ENCODE results near the gene TRPC3.

The TRPC3 gene

GRCh38 chr4:121950212-121950679, 1.6 kb downstream of the TRPC3 start:
- H3K9ac ChIP-seq (ENCODE audit: insufficient read length, low read depth), result peak overlapping the region; percentile 76
- peaks cover 57% of the 10 kb centered on the region for H3K27me3 ChIP-seq (ENCODE audit: insufficient read depth, insufficient read length)
- no peaks in the 10 kb centered on the region for H3K36me3 ChIP-seq (ENCODE audit: insufficient read depth, insufficient read length, low read length)
- TF ChIP-seq SUZ12 (IDR thresholded peaks at IDR 0.05; ENCODE audit: extremely low read depth, insufficient read depth, insufficient read length) (no peak), YY1 (IDR thresholded peaks at IDR 0.05; ENCODE audit: insufficient read depth, insufficient read length) (no peak), ZNF274 (IDR thresholded peaks at IDR 0.05; ENCODE audit: low read depth, low read length) (no peak)
- peak; percentile 70 for DNase-seq (ENCODE audit: low read depth, low spot score)
- peak overlapping the region; percentile 66 for H3K4me3 ChIP-seq (ENCODE audit: insufficient read length, low read depth)
- no peaks in the 10 kb centered on the region for H3K9me3 ChIP-seq (ENCODE audit: insufficient read depth, low read length)
- no peaks in the 10 kb centered on the region for H3K4me1 ChIP-seq (ENCODE audit: insufficient read depth, insufficient read length)

GRCh38 chr4:121946644-121947043, 5.2 kb downstream of the TRPC3 start:
- no peak for DNase-seq (ENCODE audit: low read depth, low spot score)
- Histone ChIP-seq H3K9me3 (ENCODE audit: insufficient read depth, low read length) (no peaks in the 10 kb centered on the region), H3K36me3 (ENCODE audit: insufficient read depth, insufficient read length, low read length) (no peaks in the 10 kb centered on the region), H3K4me1 (ENCODE audit: insufficient read depth, insufficient read length) (no peaks in the 10 kb centered on the region), H3K4me3 (ENCODE audit: insufficient read length, low read depth) (no peak overlapping the region), H3K27me3 (ENCODE audit: insufficient read depth, insufficient read length) (peaks cover 35% of the 10 kb centered on the region), H3K9ac (ENCODE audit: insufficient read length, low read depth) (no peak overlapping the region)
- TF ChIP-seq SUZ12 (IDR thresholded peaks at IDR 0.05; ENCODE audit: extremely low read depth, insufficient read depth, insufficient read length) (no peak), YY1 (IDR thresholded peaks at IDR 0.05; ENCODE audit: insufficient read depth, insufficient read length) (no peak), ZNF274 (IDR thresholded peaks at IDR 0.05; ENCODE audit: low read depth, low read length) (no peak)

- H3K27me3 ChIP-seq (ENCODE audit: insufficient read depth, insufficient read length), result peaks cover 8% of the 10 kb centered on the region
- no peak for DNase-seq (ENCODE audit: low read depth, low spot score)
Observed at GRCh38 chr4:121943941-121944340, 7.9 kb downstream of the TRPC3 start.

GRCh38 chr4:121939690-121940089, 12.2 kb downstream of the TRPC3 start:
- no peak overlapping the region for H3K4me3 ChIP-seq (ENCODE audit: insufficient read length, low read depth)
- H3K9me3 ChIP-seq (ENCODE audit: insufficient read depth, low read length), result no peaks in the 10 kb centered on the region
- H3K36me3 ChIP-seq (ENCODE audit: insufficient read depth, insufficient read length, low read length), result no peaks in the 10 kb centered on the region
- no peak for DNase-seq (ENCODE audit: low read depth, low spot score)
- no peak for TF ChIP-seq YY1 (IDR thresholded peaks at IDR 0.05; ENCODE audit: insufficient read depth, insufficient read length)
- no peak for TF ChIP-seq SUZ12 (IDR thresholded peaks at IDR 0.05; ENCODE audit: extremely low read depth, insufficient read depth, insufficient read length)
- TF ChIP-seq ZNF274 (IDR thresholded peaks at IDR 0.05; ENCODE audit: low read depth, low read length), result no peak
- no peak overlapping the region for H3K9ac ChIP-seq (ENCODE audit: insufficient read length, low read depth)
- H3K27me3 ChIP-seq (ENCODE audit: insufficient read depth, insufficient read length), result no peaks in the 10 kb centered on the region
- no peaks in the 10 kb centered on the region for H3K4me1 ChIP-seq (ENCODE audit: insufficient read depth, insufficient read length)

More at GRCh38 chr4:121943941-121944340, 7.9 kb downstream of the TRPC3 start:
- H3K36me3 ChIP-seq (ENCODE audit: insufficient read depth, insufficient read length, low read length), result no peaks in the 10 kb centered on the region
- no peaks in the 10 kb centered on the region for H3K4me1 ChIP-seq (ENCODE audit: insufficient read depth, insufficient read length)
- H3K9ac ChIP-seq (ENCODE audit: insufficient read length, low read depth), result no peak overlapping the region
- TF ChIP-seq SUZ12 (IDR thresholded peaks at IDR 0.05; ENCODE audit: extremely low read depth, insufficient read depth, insufficient read length), result no peak
- no peak for TF ChIP-seq YY1 (IDR thresholded peaks at IDR 0.05; ENCODE audit: insufficient read depth, insufficient read length)
- no peak for TF ChIP-seq ZNF274 (IDR thresholded peaks at IDR 0.05; ENCODE audit: low read depth, low read length)
- H3K4me3 ChIP-seq (ENCODE audit: insufficient read length, low read depth), result no peak overlapping the region
- H3K9me3 ChIP-seq (ENCODE audit: insufficient read depth, low read length), result no peaks in the 10 kb centered on the region

GRCh38 chr4:121938282-121939092, 13.4 kb downstream of the TRPC3 start:
- no peaks in the 10 kb centered on the region for H3K9me3 ChIP-seq (ENCODE audit: insufficient read depth, low read length)
- H3K9ac ChIP-seq (ENCODE audit: insufficient read length, low read depth), result no peak overlapping the region
- H3K27me3 ChIP-seq (ENCODE audit: insufficient read depth, insufficient read length), result no peaks in the 10 kb centered on the region
- no peak for DNase-seq (ENCODE audit: low read depth, low spot score)
- no peaks in the 10 kb centered on the region for H3K36me3 ChIP-seq (ENCODE audit: insufficient read depth, insufficient read length, low read length)
- H3K4me1 ChIP-seq (ENCODE audit: insufficient read depth, insufficient read length), result no peaks in the 10 kb centered on the region
- no peak for TF ChIP-seq ZNF274 (IDR thresholded peaks at IDR 0.05; ENCODE audit: low read depth, low read length)
- TF ChIP-seq YY1 (IDR thresholded peaks at IDR 0.05; ENCODE audit: insufficient read depth, insufficient read length), result no peak
- no peak for TF ChIP-seq SUZ12 (IDR thresholded peaks at IDR 0.05; ENCODE audit: extremely low read depth, insufficient read depth, insufficient read length)
- no peak overlapping the region for H3K4me3 ChIP-seq (ENCODE audit: insufficient read length, low read depth)

GRCh38 chr4:121936101-121936500, 15.8 kb downstream of the TRPC3 start:
- H3K4me1 ChIP-seq (ENCODE audit: insufficient read depth, insufficient read length), result no peaks in the 10 kb centered on the region
- TF ChIP-seq YY1 (IDR thresholded peaks at IDR 0.05; ENCODE audit: insufficient read depth, insufficient read length) (no peak), SUZ12 (IDR thresholded peaks at IDR 0.05; ENCODE audit: extremely low read depth, insufficient read depth, insufficient read length) (no peak), ZNF274 (IDR thresholded peaks at IDR 0.05; ENCODE audit: low read depth, low read length) (no peak)
- no peak overlapping the region for H3K4me3 ChIP-seq (ENCODE audit: insufficient read length, low read depth)
- DNase-seq (ENCODE audit: low read depth, low spot score), result no peak
- no peaks in the 10 kb centered on the region for H3K9me3 ChIP-seq (ENCODE audit: insufficient read depth, low read length)
- H3K36me3 ChIP-seq (ENCODE audit: insufficient read depth, insufficient read length, low read length), result no peaks in the 10 kb centered on the region
- H3K27me3 ChIP-seq (ENCODE audit: insufficient read depth, insufficient read length), result no peaks in the 10 kb centered on the region
- H3K9ac ChIP-seq (ENCODE audit: insufficient read length, low read depth), result no peak overlapping the region

GRCh38 chr4:121934635-121935034, 17.2 kb downstream of the TRPC3 start:
- Histone ChIP-seq H3K27me3 (ENCODE audit: insufficient read depth, insufficient read length) (no peaks in the 10 kb centered on the region), H3K36me3 (ENCODE audit: insufficient read depth, insufficient read length, low read length) (no peaks in the 10 kb centered on the region), H3K4me3 (ENCODE audit: insufficient read length, low read depth) (no peak overlapping the region), H3K4me1 (ENCODE audit: insufficient read depth, insufficient read length) (no peaks in the 10 kb centered on the region), H3K9ac (ENCODE audit: insufficient read length, low read depth) (no peak overlapping the region), H3K9me3 (ENCODE audit: insufficient read depth, low read length) (no peaks in the 10 kb centered on the region)
- no peak for DNase-seq (ENCODE audit: low read depth, low spot score)
- TF ChIP-seq ZNF274 (IDR thresholded peaks at IDR 0.05; ENCODE audit: low read depth, low read length) (no peak), SUZ12 (IDR thresholded peaks at IDR 0.05; ENCODE audit: extremely low read depth, insufficient read depth, insufficient read length) (no peak), YY1 (IDR thresholded peaks at IDR 0.05; ENCODE audit: insufficient read depth, insufficient read length) (no peak)
